ENCODE results near the gene PLCXD1.

GRCh38 chrX:349196-349595 is 68.0 kb downstream of the PLCXD1 start:
- TF ChIP-seq CTCF (IDR thresholded peaks at IDR 0.05) (no peak), EZH2 (IDR thresholded peaks at IDR 0.05) (no peak), EZH2phosphoT487 (IDR thresholded peaks at IDR 0.05) (no peak)

Data from neural progenitor cell (in vitro differentiated cells).